GM12878 (cell line): ENCODE measurements around the gene TUBA4B. TPM values are rescaled to one million over a fixed set of nuclear protein-coding genes. Genes with fewer than 3 reads are reported as not detected.

Experiments
- BHLHE40 ChIP-seq, 2 experiments: fragments of 450-650 bp in 1 of 2; IDR thresholded peaks; 2 replicates each; pipeline ENCODE4 v1.6.1; 2011 to 2017; ENCODE audit warnings: low read depth in 2 of 2, borderline replicate concordance in 1 of 2, improper control_type of control experiment in 1 of 2, low read length in 1 of 2, mild to moderate bottlenecking in 1 of 2
- CBX5 ChIP-seq: sonication (generic); IDR thresholded peaks from 2 replicates; pipeline ENCODE4 v1.6.1; 2016; ENCODE audit warnings: low read depth, moderate library complexity, mild to moderate bottlenecking, inconsistent platforms
- CHD2 ChIP-seq: IDR thresholded peaks from 2 replicates; pipeline ENCODE4 v1.6.1; 2011; ENCODE audit warnings: low read depth, low read length, improper control_type of control experiment, borderline replicate concordance
- EP300 ChIP-seq, 2 experiments: fragments of 150-350 bp in 1 of 2; IDR thresholded peaks; 2 replicates each; pipeline ENCODE4 v1.6.1; 2011 to 2012; ENCODE audit warnings: low read depth in 2 of 2, low read length in 2 of 2, borderline replicate concordance in 1 of 2, improper control_type of control experiment in 1 of 2, inconsistent platforms in 1 of 2; ENCODE audit not compliant: control insufficient read depth in 1 of 2
- ESRRA ChIP-seq: IDR thresholded peaks from 2 replicates; pipeline ENCODE4 v1.6.1; 2012; ENCODE audit warnings: mild to moderate bottlenecking, low read length, improper control_type of control experiment
- HDAC2 ChIP-seq: fragments of 200-600 bp; sonication (generic); IDR thresholded peaks from 2 replicates; pipeline ENCODE4 v1.6.1; 2017
- IKZF1 ChIP-seq: fragments of 450-650 bp; conservative IDR thresholded peaks from 2 replicates; pipeline ENCODE4 v1.6.1; 2017; ENCODE audit warnings: antibody characterized with exemption, mild to moderate bottlenecking
- KAT2A ChIP-seq: conservative IDR thresholded peaks from 2 replicates; pipeline ENCODE4 v1.6.1; 2011; ENCODE audit warnings: low read depth, low read length; ENCODE audit not compliant: control insufficient read depth
- KLF5 ChIP-seq: fragments of 450-650 bp; IDR thresholded peaks from 2 replicates; pipeline ENCODE4 v1.6.1; 2014; ENCODE audit warnings: mild to moderate bottlenecking; ENCODE audit not compliant: partially characterized antibody
- LARP7 ChIP-seq: fragments of 450-650 bp; IDR thresholded peaks from 2 replicates; pipeline ENCODE4 v1.6.1; 2017; ENCODE audit warnings: mild to moderate bottlenecking
- NKRF ChIP-seq: fragments of 450-650 bp; conservative IDR thresholded peaks from 2 replicates; pipeline ENCODE4 v1.6.1; 2017; ENCODE audit warnings: mild to moderate bottlenecking, moderate library complexity
- NR2C2 ChIP-seq: IDR thresholded peaks from 2 replicates; pipeline ENCODE4 v1.6.1; 2011; ENCODE audit warnings: borderline replicate concordance, low read depth; ENCODE audit not compliant: control insufficient read depth, insufficient read length
- POLR2AphosphoS2 ChIP-seq: IDR thresholded peaks from 2 replicates; pipeline ENCODE4 v1.6.1; 2011; ENCODE audit warnings: low read depth, mild to moderate bottlenecking, low read length, improper control_type of control experiment, moderate library complexity
- RELA ChIP-seq: fragments of 450-650 bp; IDR thresholded peaks from 2 replicates; pipeline ENCODE4 v1.8.0; 2014; ENCODE audit warnings: borderline replicate concordance; ENCODE audit not compliant: partially characterized antibody
- RUNX3 ChIP-seq: IDR thresholded peaks from 2 replicates; pipeline ENCODE4 v1.6.1; 2012; ENCODE audit warnings: low read length, inconsistent platforms
- SIX5 ChIP-seq: IDR thresholded peaks from 2 replicates; pipeline ENCODE4 v1.6.1; 2011; ENCODE audit warnings: mild to moderate bottlenecking, low read depth, low read length, moderate library complexity; ENCODE audit not compliant: severe bottlenecking
- SP1 ChIP-seq: IDR thresholded peaks from one replicate; pipeline ENCODE4 v1.6.1; 2011; ENCODE audit warnings: low read depth, low read length
- ZNF592 ChIP-seq: fragments of 450-650 bp; IDR thresholded peaks from 2 replicates; pipeline ENCODE4 v1.6.1; 2017; ENCODE audit warnings: mild to moderate bottlenecking, moderate library complexity
- polyA plus RNA-seq, 11 experiments: library from polyadenylated mRNA; depleted of rRNA in 4 of 11; unstranded in 6 of 11; stranded (reverse) in 5 of 11; fragments of >200 nt; fragmentation: Nextera tagmentation in 4 of 11; fragmentation: Illumina TruSeq in 1 of 11; extraction: Ambion mirVana in 4 of 11; extraction: Trizol in 1 of 11; gene quantifications; 1 replicate in 1 of 11; 2 replicates in 10 of 11; pipeline versions ENCODE4 v1.2.1 to v1.2.3, GENCODE V29; 2011 to 2016; ENCODE audit warnings: inconsistent platforms in 2 of 11, missing spikeins in 2 of 11, low read depth in 1 of 11
- total RNA-seq, 4 experiments: library from RNA; depleted of rRNA in 3 of 4; stranded (reverse); fragments of >200 nt in 3 of 4; fragmentation: Illumina TruSeq in 1 of 4; extraction: Trizol in 1 of 4; gene quantifications; 2 replicates each; pipeline versions ENCODE4 v1.2.1 to v1.2.3, GENCODE V29; 2013 to 2021
- TF ChIP-seq, protein P1 (sequence below): IDR thresholded peaks from 2 replicates; pipeline ENCODE4 v1.6.1; 2012; ENCODE audit warnings: low read depth, low read length, improper control_type of control experiment
- TF ChIP-seq, protein P2 (sequence below), 3 experiments: IDR thresholded peaks in 2 of 3; conservative IDR thresholded peaks in 1 of 3; 2 replicates each; pipeline ENCODE4 v1.5.1; 2011; ENCODE audit warnings: low read depth in 3 of 3, low read length in 3 of 3, mild to moderate bottlenecking in 3 of 3, control low read depth in 2 of 3, moderate library complexity in 2 of 3, inconsistent platforms in 1 of 3, mixed read lengths in 1 of 3; ENCODE audit not compliant: control insufficient read depth in 2 of 3, insufficient read depth in 1 of 3; ENCODE audit errors: extremely low read depth in 1 of 3

The TUBA4B gene
- total and polyA plus RNA-seq, 10 of the 15 experiments (the other 5 are each of a cell fraction or from before 2014, with no cell fraction given): 0.07 TPM; not detected in 9

- TF ChIP-seq POLR2AphosphoS2 (peak; percentile 72), IKZF1 (peak; percentile 61), NR2C2 (no peak), LARP7 (peak; percentile 90), CBX5 (no peak), BHLHE40 (IDR thresholded peaks at IDR 0.05; ENCODE audit: borderline replicate concordance in 1 of 2, low read depth in 2 of 2, low read length in 1 of 2) (peak in 1 of 2 experiments; percentile 55; a peak in 1 of 4 replicates), EP300 (IDR thresholded peaks at IDR 0.05; ENCODE audit: borderline replicate concordance in 1 of 2, control insufficient read depth in 1 of 2, low read depth in 2 of 2, low read length in 2 of 2) (no peak), RELA (peak; percentile 33), HDAC2 (no peak), ESRRA (no peak), ZNF592 (no peak), CHD2 (peak; percentile 54; the same call in 1 of the 2 replicates), NKRF (peak; percentile 94), KAT2A (no peak), RUNX3 (peak; percentile 75), SIX5 (peak; percentile 38), SP1 (no peak), KLF5 (no peak)
- TF ChIP-seq, protein P1, sequence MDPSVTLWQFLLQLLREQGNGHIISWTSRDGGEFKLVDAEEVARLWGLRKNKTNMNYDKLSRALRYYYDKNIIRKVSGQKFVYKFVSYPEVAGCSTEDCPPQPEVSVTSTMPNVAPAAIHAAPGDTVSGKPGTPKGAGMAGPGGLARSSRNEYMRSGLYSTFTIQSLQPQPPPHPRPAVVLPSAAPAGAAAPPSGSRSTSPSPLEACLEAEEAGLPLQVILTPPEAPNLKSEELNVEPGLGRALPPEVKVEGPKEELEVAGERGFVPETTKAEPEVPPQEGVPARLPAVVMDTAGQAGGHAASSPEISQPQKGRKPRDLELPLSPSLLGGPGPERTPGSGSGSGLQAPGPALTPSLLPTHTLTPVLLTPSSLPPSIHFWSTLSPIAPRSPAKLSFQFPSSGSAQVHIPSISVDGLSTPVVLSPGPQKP: peak; percentile 94
- TF ChIP-seq, protein P2, sequence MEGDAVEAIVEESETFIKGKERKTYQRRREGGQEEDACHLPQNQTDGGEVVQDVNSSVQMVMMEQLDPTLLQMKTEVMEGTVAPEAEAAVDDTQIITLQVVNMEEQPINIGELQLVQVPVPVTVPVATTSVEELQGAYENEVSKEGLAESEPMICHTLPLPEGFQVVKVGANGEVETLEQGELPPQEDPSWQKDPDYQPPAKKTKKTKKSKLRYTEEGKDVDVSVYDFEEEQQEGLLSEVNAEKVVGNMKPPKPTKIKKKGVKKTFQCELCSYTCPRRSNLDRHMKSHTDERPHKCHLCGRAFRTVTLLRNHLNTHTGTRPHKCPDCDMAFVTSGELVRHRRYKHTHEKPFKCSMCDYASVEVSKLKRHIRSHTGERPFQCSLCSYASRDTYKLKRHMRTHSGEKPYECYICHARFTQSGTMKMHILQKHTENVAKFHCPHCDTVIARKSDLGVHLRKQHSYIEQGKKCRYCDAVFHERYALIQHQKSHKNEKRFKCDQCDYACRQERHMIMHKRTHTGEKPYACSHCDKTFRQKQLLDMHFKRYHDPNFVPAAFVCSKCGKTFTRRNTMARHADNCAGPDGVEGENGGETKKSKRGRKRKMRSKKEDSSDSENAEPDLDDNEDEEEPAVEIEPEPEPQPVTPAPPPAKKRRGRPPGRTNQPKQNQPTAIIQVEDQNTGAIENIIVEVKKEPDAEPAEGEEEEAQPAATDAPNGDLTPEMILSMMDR (IDR thresholded peaks at IDR 0.05 in 2 of 3, conservative IDR thresholded peaks at IDR 0.05 in 1 of 3; ENCODE audit: control insufficient read depth in 2 of 3, extremely low read depth in 1 of 3, insufficient read depth in 1 of 3, low read depth in 3 of 3, low read length in 3 of 3): no peak
Observed at GRCh38 chr2:219245148-219245898, 7.7 kb upstream of the TUBA4B start, which contains the start of the genes GLB1L and STK16 (continued).
